Superior temporal gyrus (tissue), 1 donor: ENCODE measurements around the gene VCX3A.
"Not testable (repeated sequence)": the region's sequence is repeated elsewhere in the genome, so short reads cannot be mapped to it uniquely, and the experiment has no call there.

Experiments
- DNase-seq: peaks from one replicate; pipeline ENCODE4 v3.0.0-alpha.2; 2016; ENCODE audit errors: extremely low spot score

VCX3A gene

GRCh38 chrX:6535018-6535417, at the start of gene VCX3A:
VCX3A (minus strand) TSS chrX:6535118; CDS start chrX:6534497, 621 bp downstream.
- not testable (repeated sequence) for DNase-seq

- no peak for DNase-seq
Observed at GRCh38 chrX:6574762-6575161, 39.8 kb upstream of the VCX3A start.

GRCh38 chrX:6568031-6568430, 33.1 kb upstream of the VCX3A start:
- no peak for DNase-seq

GRCh38 chrX:6558979-6559378, 24.1 kb upstream of the VCX3A start:
- DNase-seq: no peak

- DNase-seq: no peak
Observed at GRCh38 chrX:6557690-6558089, 22.8 kb upstream of the VCX3A start.

- no peak for DNase-seq
Observed at GRCh38 chrX:6550999-6551398, 16.1 kb upstream of the VCX3A start.

- DNase-seq: no peak
Observed at GRCh38 chrX:6545712-6546111, 10.8 kb upstream of the VCX3A start.

GRCh38 chrX:6526564-6527136, 8.3 kb downstream of the VCX3A start:
- DNase-seq: no peak

GRCh38 chrX:6517376-6517775, 17.5 kb downstream of the VCX3A start:
- no peak for DNase-seq

- DNase-seq: no peak
Observed at GRCh38 chrX:6506444-6506843, 28.5 kb downstream of the VCX3A start.

- no peak for DNase-seq
Observed at GRCh38 chrX:6505960-6506359, 29.0 kb downstream of the VCX3A start.

- no peak for DNase-seq
Observed at GRCh38 chrX:6500719-6501118, 34.2 kb downstream of the VCX3A start.

- no peak for DNase-seq
Observed at GRCh38 chrX:6498324-6498723, 36.6 kb downstream of the VCX3A start.
